Measurements from ENCODE around the gene RNU1-2.
"Not testable (repeated sequence)": the region's sequence is repeated elsewhere in the genome, so short reads cannot be mapped to it uniquely, and the experiment has no call there.

DNA sequence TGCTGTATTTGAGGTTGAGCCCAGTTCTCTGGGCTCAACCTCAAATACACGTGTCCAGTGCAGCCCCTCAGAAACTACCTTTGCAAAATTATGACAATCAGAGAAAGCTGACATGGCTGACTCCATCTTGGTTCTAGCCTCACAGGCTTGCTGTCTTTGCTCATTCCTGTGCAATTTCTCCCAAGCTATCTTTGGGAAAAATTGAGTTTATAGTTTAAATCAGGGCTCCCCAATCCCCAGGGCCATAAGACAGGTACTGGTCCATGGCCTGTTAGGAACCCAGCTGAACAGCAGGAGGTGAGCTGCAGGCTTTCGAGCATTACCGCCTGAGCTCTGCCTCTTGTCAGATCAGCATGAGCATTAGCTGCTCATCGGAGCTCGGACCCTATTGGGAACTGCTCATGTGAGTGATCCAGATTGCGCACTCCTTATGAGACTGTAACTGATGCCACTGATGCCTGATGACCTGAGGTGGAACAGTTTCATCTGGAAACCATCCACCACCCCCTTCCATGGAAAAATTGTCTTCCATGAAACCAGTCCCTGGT, 2.7 kb upstream of the RNU1-2 start:
- TF ChIP-seq POLR2A (IDR thresholded peaks at IDR 0.05; ENCODE audit: control extremely low read depth in 1 of 2, low read depth in 2 of 2, low read length in 2 of 2); SAP30 (IDR thresholded peaks at IDR 0.05; ENCODE audit: insufficient read depth, insufficient replicate concordance, low read length); RAD21 (IDR thresholded peaks at IDR 0.05 in 1 of 2, conservative IDR thresholded peaks at IDR 0.05 in 1 of 2; ENCODE audit: low read depth in 2 of 2, low read length in 2 of 2); JUN (IDR thresholded peaks at IDR 0.05; ENCODE audit: low read depth, low read length); CEBPB (IDR thresholded peaks at IDR 0.05; ENCODE audit: low read depth, low read length); KDM1A (IDR thresholded peaks at IDR 0.05; ENCODE audit: borderline replicate concordance, low read length); TCF12 (IDR thresholded peaks at IDR 0.05; ENCODE audit: low read depth, low read length); GABPA (IDR thresholded peaks at IDR 0.05; ENCODE audit: borderline replicate concordance, insufficient read depth, low read length); EP300 (IDR thresholded peaks at IDR 0.05; ENCODE audit: borderline replicate concordance in 1 of 2, low read depth in 2 of 2, low read length in 2 of 2); SIX5 (IDR thresholded peaks at IDR 0.05; ENCODE audit: low read depth, low read length): not testable (repeated sequence)
- TF ChIP-seq, protein P1, sequence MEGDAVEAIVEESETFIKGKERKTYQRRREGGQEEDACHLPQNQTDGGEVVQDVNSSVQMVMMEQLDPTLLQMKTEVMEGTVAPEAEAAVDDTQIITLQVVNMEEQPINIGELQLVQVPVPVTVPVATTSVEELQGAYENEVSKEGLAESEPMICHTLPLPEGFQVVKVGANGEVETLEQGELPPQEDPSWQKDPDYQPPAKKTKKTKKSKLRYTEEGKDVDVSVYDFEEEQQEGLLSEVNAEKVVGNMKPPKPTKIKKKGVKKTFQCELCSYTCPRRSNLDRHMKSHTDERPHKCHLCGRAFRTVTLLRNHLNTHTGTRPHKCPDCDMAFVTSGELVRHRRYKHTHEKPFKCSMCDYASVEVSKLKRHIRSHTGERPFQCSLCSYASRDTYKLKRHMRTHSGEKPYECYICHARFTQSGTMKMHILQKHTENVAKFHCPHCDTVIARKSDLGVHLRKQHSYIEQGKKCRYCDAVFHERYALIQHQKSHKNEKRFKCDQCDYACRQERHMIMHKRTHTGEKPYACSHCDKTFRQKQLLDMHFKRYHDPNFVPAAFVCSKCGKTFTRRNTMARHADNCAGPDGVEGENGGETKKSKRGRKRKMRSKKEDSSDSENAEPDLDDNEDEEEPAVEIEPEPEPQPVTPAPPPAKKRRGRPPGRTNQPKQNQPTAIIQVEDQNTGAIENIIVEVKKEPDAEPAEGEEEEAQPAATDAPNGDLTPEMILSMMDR (IDR thresholded peaks at IDR 0.05; ENCODE audit: control extremely low read depth in 1 of 3, insufficient read depth in 1 of 3, low read depth in 1 of 3, low read length in 3 of 3): not testable (repeated sequence)

Measured in H1 (cell line).